Endometrial microvascular endothelial cells (primary cell): ENCODE data around the gene PDE4B. TPM values are rescaled to one million over a fixed set of nuclear protein-coding genes. Genes with fewer than 3 reads are reported as not detected.

Source experiments
- in situ Hi-C: cut with HindIII; loops from 2 replicates; pipeline ENCODE4 v1.10.0; 2017; ENCODE audit warnings: low sequenced_read_pairs, low pct_unique_long_range_greater_than_20kb; ENCODE audit errors: inconsistent ontology term
- total RNA-seq: library from RNA; depleted of rRNA; stranded (reverse); fragments of >200 nt; gene quantifications from one replicate; pipeline ENCODE4 v1.2.3, GENCODE V29; 2015; ENCODE audit errors: inconsistent ontology term

Gene PDE4B
- total RNA-seq, 1 donor from 2014 or later: 21.9 TPM

DNA sequence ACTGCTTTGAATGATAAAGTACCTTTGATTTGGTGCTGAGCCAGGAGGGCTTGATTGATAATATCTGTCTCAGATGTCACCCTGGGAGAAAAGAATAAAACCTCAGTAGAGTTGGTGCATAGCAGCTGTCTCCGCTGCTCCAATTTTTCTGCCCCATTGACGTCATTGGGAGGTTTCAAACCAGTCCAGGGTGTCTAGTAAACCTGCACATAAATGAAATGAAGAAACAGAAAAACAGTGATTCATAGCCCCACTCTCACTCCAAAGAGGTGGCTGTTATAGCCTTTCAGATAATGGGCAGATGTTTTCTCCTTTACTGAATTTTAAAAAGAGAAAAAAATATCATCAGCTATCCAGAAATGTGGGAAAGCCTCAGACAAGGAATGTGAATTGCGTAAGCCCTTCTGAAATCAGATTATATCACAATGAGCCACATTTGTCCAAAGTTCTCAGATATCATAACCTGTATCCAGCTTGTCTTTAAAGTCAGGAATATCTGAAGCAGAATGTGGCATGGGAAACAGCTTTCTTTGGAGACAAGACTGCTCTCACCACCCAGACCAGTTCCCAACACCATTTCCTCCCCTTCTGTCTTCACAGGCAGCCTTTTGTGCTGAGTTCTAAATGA, 390.0 kb downstream of the PDE4B start:
- in situ Hi-C loops: no loop called here

DNA sequence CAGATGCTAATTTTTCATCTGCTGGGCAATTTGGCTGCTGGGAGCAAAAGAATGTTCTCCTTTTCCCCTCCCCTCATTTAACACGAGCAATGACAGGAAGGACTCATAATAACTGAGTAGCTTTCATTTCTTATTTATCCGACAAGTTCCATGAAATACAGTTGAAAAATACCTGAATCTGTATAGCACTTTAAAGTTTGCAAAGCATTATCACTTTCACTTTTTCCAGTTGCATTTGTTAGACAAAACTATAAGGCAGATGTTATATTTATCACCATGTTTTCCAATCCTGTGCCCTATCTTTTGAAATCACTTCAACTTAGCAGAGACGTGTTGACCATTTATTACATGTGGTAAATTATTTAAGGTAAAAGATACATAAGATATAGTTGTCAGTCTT, 390.7 kb downstream of the PDE4B start:
- in situ Hi-C loops: no loop called here

DNA sequence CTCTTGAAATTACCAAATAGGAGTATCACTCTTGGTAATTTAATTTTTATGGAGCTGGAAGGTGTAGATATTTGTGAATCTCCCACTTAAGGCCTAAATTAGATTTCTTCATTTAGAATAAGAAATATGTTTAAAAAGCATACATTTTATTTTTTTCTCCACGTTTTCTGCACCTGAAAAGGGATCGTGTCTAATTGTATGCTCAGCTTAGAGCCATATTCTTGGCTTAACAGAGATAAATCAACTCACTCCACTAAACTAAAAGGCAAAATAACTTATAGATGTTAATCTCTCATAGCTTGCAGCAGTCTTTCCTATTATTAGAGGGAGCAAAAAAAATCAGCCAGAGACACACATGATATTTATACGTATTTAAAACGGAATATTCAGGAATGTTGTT, 404.4 kb downstream of the PDE4B start:
- in situ Hi-C loops: no loop called here

DNA sequence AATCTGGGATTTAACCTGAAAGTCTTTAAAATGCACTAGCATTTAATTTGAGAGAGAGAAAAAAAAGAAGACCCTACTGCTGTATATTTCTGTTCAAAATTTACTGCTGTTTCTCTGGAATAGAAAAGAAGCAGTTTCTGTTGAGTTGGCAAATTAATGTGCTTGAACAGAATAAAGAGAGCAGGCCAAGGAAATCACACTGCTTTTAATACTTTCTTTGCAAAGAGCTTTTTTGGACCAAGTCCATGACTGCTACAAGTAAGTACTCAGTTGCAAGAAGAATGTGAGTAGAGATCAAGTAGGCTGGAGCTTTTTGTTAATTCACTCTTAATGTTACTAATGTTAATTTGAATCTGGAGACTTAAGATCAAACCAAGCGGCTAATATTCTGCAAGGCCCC, 405.1 kb downstream of the PDE4B start:
- in situ Hi-C loops: no loop called here

DNA sequence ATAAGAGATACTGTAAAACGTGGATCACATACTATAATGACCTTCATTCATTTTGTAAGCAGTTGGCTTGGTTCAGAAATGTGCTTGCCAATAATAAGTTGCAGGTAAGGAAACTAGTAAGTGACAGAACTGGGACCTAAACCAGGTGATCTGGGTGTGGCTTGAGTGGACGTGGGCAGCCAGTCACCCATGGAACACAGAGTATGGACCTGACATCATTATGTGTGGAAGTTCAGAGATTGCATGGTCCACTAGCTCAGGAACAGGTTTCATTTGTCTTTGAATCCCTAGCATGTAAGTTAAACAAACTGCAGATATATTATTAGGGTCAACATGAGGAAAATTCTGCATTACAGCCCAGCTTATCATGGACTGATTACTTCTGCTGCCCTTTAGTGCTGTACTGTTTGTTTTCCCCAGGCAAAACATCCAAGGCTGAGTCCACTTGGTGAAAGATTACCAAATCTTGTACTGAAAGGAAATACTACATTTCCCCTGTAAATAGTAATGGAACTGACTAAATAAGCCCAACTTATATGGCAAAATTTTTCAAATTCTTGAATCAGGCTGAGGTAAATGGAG, 414.0 kb downstream of the PDE4B start:
- in situ Hi-C loops: no loop called here

DNA sequence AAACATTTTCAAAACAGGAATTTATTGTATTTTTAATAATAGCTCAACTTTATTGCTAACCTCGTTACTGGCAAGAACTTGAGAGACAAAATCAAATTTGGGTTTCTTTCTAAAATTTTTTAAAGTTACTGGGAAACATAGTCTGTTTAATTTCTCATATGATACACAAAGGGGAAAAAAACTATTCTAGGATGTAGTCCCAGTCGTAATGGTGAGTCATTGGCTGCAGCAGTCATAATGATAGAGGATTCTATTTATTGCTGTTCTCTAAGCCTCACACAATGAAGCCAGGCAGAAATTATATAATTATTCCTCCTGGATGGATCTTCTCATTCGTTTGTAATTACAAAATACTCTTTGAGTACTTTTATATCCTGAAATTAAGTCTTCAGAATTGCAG, 414.8 kb downstream of the PDE4B start:
- in situ Hi-C loops: no loop called here

DNA sequence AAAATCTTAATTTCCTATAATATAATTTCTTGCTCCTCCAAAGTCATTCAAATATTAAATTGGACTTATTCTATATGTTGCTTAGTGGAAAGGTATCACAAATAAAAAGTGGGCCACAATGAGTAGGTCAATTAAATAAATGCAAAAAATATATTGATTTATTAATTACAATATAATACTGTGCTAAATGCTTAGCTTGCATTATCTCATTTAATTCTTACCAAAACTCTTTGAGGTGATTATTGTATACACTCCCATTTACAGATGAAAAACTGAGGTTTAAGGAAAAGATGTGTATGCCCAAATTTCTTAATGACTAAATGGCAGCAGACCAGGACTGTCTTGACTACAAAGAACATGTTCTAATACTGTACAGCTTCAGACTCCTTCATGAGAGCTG, 415.9 kb downstream of the PDE4B start:
- in situ Hi-C loops: no loop called here

DNA sequence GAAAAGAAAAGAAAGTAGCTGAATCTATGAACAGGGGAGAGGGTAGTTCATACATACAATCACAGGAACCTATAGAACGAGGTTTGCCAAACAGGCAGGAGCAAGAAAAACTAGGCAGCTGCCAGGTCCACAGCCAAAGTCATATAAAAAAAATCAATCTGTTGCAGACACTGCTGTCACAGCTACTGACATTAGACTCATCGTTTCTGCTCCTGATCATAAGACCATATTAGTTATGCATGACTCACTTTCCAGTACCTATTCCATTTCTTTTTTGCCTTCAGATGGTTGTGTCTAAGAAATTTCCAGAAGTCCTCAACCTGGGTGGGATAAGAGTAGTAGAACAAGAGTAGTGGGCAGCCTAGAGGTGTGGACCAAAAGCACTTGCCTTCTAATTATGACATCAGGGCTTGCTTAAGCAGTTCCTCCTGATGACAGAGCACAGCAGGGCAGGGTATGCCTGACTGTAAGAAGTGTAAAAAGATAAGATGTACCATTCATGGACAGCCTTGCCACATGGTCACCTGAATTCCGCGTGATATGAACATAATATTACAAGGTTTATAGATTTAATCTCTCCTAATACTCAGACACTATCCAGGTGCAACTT, 418.0 kb downstream of the PDE4B start:
- in situ Hi-C loops: no loop called here

DNA sequence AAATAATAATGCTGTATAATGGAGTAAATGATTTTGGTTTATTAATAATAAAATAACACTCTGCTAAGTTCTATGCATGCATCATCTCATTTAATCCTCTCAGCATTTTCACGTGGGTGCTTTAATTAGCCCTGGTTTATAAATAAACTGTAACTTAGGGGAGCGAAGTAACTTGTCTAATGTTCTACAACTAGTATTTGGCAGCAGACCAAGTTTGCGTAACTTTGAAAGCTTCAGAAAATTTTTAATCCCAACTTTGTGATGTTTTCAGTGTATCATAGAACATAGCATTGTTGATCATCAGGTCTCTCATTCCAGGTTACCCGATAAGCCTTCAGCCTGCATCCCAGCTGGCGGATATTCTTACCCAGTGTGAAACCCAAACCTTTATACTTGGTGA, 418.8 kb downstream of the PDE4B start:
- in situ Hi-C loops: no loop called here

DNA sequence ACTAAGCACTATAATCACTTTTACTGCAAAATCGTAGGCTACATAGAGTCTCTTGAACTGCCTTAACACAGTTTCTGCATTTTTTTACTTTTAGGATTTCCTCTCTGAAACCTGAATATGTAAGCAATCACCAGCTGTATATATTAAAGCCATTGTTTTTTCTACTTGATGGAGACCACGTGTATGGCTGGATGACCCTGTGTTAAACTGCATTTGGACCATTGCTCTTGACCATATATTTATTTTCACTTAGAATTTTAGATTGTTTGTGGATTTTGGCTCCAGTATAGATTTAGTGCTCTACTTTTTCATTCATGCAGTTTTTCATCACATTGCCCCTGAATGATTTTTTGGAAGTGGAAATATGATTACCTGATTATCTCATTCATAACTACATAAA, 420.8 kb downstream of the PDE4B start:
- in situ Hi-C loops: no loop called here

DNA sequence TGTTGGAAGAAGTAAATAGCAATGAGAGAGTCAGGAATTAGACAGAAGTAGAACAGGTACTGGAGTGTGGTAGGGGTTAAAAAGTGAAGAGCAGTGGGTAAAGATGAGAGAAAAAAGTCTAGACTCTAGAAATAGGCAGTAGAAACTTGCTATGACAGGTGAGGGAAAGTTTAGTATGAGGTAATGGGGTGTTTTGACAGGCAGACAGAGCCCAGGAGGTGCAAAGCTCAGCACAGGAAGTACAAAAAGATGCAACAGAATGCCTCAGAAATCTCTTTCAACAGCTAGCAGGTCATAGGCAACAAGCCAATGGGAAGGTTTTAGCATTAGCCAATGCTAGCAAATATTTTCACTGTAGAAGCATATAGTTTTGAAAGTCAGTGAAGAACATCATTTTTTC, 422.2 kb downstream of the PDE4B start:
- in situ Hi-C loops: no loop called here

DNA sequence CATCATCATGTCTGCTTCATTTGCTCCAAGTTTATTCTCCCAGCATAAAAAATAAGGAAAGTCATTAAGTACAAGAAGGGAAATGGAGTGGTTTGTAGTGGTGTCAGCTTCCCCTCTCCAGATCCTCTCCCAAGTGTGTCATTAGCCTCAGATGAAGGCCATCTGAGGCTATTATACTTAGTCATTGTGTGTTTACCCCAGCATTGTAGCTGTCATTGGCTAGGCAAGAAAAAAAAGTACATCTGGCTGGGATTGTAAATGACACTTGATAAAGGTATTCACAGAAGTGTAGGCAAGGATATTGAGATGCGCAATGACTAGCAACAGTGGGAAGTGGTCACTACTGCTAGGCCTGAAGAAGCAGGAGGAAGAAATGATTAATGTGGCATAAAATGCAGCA, 424.3 kb downstream of the PDE4B start:
- in situ Hi-C loops: no loop called here

DNA sequence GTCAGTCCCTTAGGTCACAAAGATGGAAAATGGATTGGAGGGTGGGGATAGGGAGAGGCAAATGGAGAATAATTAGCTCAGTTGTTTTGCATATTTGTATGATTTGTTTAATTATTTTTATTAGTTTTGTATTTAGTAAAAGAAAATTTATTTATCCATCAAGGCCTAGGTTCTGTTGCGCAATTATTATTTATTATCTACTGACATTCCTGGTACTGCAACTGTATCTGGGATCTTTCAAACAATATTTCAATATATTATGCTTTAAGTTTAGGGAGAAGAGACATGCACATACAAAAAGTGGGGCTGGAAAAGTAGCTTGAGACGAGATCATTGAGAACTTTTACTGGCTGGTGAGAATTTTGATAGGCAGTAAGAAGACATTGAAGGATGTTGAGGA, 424.9 kb downstream of the PDE4B start:
- in situ Hi-C loops: no loop called here

DNA sequence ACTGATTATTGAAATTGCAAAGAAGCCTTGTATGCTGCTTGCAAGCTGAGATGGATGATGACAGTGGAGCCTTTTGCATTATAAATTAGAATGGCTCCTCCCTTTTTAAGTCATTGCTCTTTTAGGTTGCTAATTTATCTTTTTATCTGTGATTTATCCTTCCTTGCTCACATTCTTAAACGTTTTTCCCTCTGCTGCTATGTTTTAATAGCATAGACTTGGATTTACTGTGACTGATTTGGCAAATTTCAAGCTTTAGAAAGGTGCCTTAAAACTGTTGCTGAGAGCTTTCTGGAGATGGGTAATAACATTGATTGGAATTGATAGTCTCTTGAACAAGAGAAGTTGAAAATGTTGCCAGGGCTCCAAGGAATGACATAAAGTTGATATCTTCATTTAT, 427.8 kb downstream of the PDE4B start:
- in situ Hi-C loops: no loop called here

DNA sequence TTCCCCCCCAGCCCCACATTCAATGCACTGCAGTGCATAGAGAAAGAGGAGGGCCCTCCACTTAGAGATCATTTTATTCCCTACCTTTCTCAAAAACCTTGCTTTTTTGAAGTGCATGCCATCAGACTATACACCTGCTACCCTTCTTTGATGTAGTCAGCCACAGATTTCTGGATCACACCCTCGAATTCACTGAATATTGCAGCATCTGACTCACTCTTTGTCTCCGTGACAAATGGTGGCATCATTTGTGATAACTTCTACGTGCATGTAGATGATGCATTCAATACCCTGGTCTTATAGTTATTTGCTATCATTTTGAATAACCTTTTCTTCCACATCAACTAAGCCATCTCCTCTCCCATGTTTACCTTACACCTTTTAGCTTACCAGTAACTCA, 431.0 kb downstream of the PDE4B start:
- in situ Hi-C loops: no loop called here

DNA sequence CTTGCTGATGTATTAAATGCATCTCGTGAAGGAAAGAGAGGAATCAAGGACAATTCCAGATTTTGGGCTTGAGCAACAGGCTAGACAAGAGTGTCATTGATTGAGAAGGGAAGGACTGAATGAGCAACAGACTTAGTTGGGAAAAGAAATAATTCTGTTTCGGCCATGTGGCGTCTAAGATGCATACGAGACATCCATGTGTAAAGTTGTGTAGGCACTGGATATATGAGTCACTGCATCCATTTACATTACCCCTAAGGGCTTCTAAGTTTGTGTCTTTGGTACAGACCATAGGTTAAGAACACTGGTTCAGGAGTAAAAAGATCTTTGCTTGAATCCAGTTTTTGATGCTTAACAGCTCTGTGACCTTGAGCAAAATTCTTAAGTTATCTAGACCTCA, 434.3 kb downstream of the PDE4B start:
- in situ Hi-C loops: no loop called here

DNA sequence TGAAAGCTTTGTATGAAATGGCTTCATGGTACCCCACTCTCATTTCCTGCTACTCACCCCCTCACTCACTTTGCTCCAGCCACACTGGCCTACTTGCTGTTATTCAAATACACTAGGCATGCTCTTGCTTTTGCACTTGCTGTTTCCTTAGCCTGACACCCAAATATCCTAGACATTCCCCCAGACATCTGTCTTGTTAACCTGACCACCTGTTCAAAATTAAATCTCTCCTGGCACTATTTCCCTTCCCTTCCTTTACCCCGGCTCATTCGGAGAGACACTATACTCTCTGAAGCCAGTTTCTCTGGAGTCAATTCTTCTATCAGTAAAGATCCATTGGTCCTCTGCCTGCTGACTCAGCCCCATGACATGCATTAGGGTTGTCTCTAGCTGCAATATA, 435.3 kb downstream of the PDE4B start:
- in situ Hi-C loops: no loop called here

DNA sequence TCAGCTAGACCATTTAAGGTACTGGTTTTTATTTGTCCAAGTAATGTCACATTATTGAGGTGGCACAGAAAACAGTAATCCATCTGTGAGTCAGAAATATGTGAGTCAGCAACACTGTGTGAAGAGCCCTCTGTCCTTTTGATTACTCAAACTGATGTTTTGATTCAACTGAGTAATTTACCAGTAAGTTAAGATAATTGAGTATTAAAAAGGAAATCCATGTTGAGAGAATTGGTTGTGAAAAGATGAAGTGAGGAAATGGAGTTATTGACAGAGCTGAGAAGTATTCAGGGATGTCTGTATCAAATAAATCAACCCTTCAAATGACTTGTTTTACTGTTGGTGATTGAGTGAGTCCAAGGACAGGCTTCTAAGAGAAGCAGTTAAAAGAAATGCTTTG, 438.5 kb downstream of the PDE4B start:
- in situ Hi-C loops: no loop called here

DNA sequence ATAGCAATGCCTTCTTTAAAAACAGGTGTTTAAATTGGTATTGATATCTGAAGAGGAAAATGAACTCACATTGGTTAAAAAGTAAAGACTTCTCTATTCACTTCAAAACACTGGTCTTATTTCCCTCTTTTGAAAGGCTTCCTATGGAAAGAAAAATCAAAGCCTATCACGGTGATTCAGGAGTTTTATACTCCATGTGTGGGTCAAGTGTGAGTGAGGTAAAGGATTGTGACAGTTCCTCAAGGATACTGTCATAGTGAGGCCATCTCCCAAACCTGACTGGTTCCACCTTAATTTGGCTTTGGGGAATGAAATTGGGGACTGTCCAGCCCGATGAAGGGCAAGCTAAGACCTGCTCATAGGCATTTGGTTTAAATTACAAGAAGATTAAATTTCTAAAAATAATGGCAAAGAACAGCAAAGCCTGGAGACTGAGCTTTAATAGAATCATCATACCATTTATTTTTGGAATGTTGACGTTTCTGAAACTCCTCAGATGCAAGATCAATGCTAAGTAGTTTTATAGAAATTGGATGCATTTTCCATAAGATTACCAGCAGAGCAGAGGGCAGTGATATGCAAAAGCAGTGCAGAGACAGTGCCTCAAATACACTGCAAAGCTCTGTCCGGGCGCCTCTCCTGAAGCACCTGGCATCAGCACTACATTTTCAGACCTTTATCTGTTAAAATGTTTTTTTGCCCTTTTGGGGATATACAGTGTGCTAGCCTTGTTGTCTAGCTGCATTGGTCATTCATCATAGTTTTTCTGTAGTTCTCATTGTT, 439.2 kb downstream of the PDE4B start:
- in situ Hi-C loops: no loop called here

DNA sequence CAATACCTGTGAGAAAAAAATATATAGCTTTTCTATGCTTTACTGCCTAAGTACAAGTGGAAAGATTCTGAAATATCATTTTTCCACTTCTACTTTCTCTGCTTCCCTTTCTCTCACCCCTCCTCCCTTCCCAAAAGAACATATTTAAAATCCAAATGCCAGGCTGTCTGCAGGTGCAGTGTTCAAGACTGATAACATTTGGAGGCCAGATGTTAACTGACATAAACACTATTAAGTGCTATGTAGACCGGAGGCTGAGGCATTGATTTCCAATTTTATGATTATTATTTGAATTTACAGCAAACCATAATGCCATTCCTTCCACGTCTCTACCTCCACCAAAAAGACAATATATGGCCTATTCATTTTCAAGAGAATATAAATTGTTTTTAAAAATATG, 444.3 kb downstream of the PDE4B start:
- in situ Hi-C loops: no loop called here
